SK-N-SH (cell line): ENCODE data around the gene GDA. TPM values are rescaled to one million over a fixed set of nuclear protein-coding genes. Genes with fewer than 3 reads are reported as not detected.

Source experiments
- CTCF ChIA-PET: fragments of 300-600, 350-600 bp; formaldehyde crosslinking; extraction: SDS; loops from one replicate; lab custom pipeline; 2021; lab: Yijun Ruan, JAX
- POLR2A ChIA-PET: fragments of 350-600 bp; sonication (Branson Sonifier 250); formaldehyde crosslinking; extraction: SDS; loops from one replicate; lab custom pipeline; 2020; ENCODE audit warnings: antibody characterized with exemption, inconsistent platforms; lab: Yijun Ruan, JAX
- DNase-seq: peaks from one replicate; pipeline ENCODE4 v3.0.0; 2012
- H2AFZ ChIP-seq: fragments of 200-600 bp; sonication (generic); 2 replicates; pipeline ENCODE4 v1.8.1; 2016; ENCODE audit warnings: antibody characterized with exemption, mild to moderate bottlenecking, low read depth
- H3F3A ChIP-seq: fragments of 200-600 bp; sonication (generic); replicated peaks from 2 replicates; pipeline ENCODE3; 2016; ENCODE audit warnings: antibody characterized with exemption, mild to moderate bottlenecking; ENCODE audit not compliant: insufficient read depth
- H3K27ac ChIP-seq, 2 experiments: fragments of 200-500 bp in 1 of 2; fragments of 200-600 bp in 1 of 2; sonication (Bioruptor generic) in 1 of 2; sonication (generic), shearing (Covaris generic) in 1 of 2; 2 replicates each; pipeline versions ENCODE4 v1.5.1 to v1.6.1; 2014 to 2016; ENCODE audit warnings: low read depth in 2 of 2, inconsistent platforms in 1 of 2, low read length in 1 of 2, mild to moderate bottlenecking in 1 of 2, mixed read lengths in 1 of 2
- H3K27me3 ChIP-seq: fragments of 200-600 bp; sonication (generic), shearing (Covaris generic); 2 replicates; pipeline ENCODE4 v1.6.1; 2016; ENCODE audit warnings: mixed run types; ENCODE audit not compliant: insufficient read depth
- H3K36me3 ChIP-seq, 2 experiments: fragments of 200-500 bp in 1 of 2; fragments of 200-600 bp in 1 of 2; sonication (Bioruptor generic) in 1 of 2; sonication (generic) in 1 of 2; replicated peaks in 1 of 2; 2 replicates each; pipeline versions ENCODE3 to v1.5.1; 2014 to 2016; ENCODE audit warnings: low read length in 1 of 2, mild to moderate bottlenecking in 1 of 2; ENCODE audit not compliant: insufficient read depth in 2 of 2, control insufficient read depth in 1 of 2
- H3K4me1 ChIP-seq, 2 experiments: fragments of 200-500 bp in 1 of 2; fragments of 200-600 bp in 1 of 2; sonication (Bioruptor generic) in 1 of 2; sonication (generic), shearing (Covaris generic) in 1 of 2; 2 replicates each; pipeline versions ENCODE4 v1.5.1 to v1.6.1; 2014 to 2016; ENCODE audit warnings: low read depth in 1 of 2, low read length in 1 of 2, mixed run types in 1 of 2; ENCODE audit not compliant: insufficient read depth in 2 of 2, control insufficient read depth in 1 of 2
- H3K4me2 ChIP-seq: fragments of 200-600 bp; sonication (generic), shearing (Covaris generic); 2 replicates; pipeline ENCODE4 v1.6.1; 2017; ENCODE audit warnings: mixed run types
- H3K4me3 ChIP-seq, 2 experiments: fragments of 200-500 bp in 1 of 2; fragments of 200-600 bp in 1 of 2; sonication (Bioruptor generic) in 1 of 2; sonication (generic), shearing (Covaris generic) in 1 of 2; 2 replicates each; pipeline versions ENCODE4 v1.5.1 to v1.8.1; 2014 to 2016; ENCODE audit warnings: low read depth in 2 of 2, inconsistent platforms in 1 of 2, low read length in 1 of 2, mild to moderate bottlenecking in 1 of 2, mixed read lengths in 1 of 2, moderate library complexity in 1 of 2
- H3K79me2 ChIP-seq: fragments of 200-600 bp; sonication (generic); 2 replicates; pipeline ENCODE4 v1.8.1; 2017; ENCODE audit warnings: mild to moderate bottlenecking; ENCODE audit not compliant: insufficient read depth
- H3K9ac ChIP-seq: fragments of 200-600 bp; sonication (generic); 2 replicates; pipeline ENCODE4 v1.6.1; 2017; ENCODE audit warnings: mixed run types
- H3K9me2 ChIP-seq: fragments of 200-600 bp; sonication (generic); 2 replicates; pipeline ENCODE4 v1.6.1; 2017; ENCODE audit warnings: mixed run types
- H3K9me3 ChIP-seq: fragments of 200-600 bp; sonication (generic); 2 replicates; pipeline ENCODE4 v1.6.1; 2017; ENCODE audit warnings: mixed run types, mild to moderate bottlenecking, moderate library complexity
- H4K20me1 ChIP-seq: fragments of 200-600 bp; sonication (generic); 2 replicates; pipeline ENCODE4 v1.6.1; 2017; ENCODE audit warnings: mild to moderate bottlenecking, mixed run types; ENCODE audit not compliant: insufficient read depth
- CHD2 ChIP-seq: fragments of 150-350 bp; IDR thresholded peaks from 2 replicates; pipeline ENCODE4 v1.6.1; 2018; ENCODE audit warnings: low read length; ENCODE audit not compliant: partially characterized antibody
- CTCF ChIP-seq: fragments of 200-600 bp; sonication (generic); IDR thresholded peaks from 2 replicates; pipeline ENCODE4 v1.6.1; 2017; ENCODE audit warnings: antibody characterized with exemption, mild to moderate bottlenecking, moderate library complexity
- EZH2phosphoT487 ChIP-seq: fragments of 200-600 bp; sonication (generic); IDR thresholded peaks from 2 replicates; pipeline ENCODE4 v1.6.1; 2017; ENCODE audit warnings: low read depth, mixed run types, mild to moderate bottlenecking, antibody characterized with exemption, moderate library complexity, borderline replicate concordance
- FOXJ3 ChIP-seq: sonication (generic); formaldehyde crosslinking; IDR thresholded peaks from 2 replicates; pipeline ENCODE4 v1.5.1; 2020; ENCODE audit warnings: mild to moderate bottlenecking, missing genetic modification reagents
- FOXM1 ChIP-seq: IDR thresholded peaks from 2 replicates; pipeline ENCODE4 v1.4.0; 2012; ENCODE audit warnings: low read depth, mild to moderate bottlenecking
- GATA2 ChIP-seq: sonication (generic); formaldehyde crosslinking; IDR thresholded peaks from 2 replicates; pipeline ENCODE4 v1.5.0; 2020; ENCODE audit warnings: mild to moderate bottlenecking, missing genetic modification reagents
- JUND ChIP-seq: IDR thresholded peaks from 2 replicates; pipeline ENCODE4 v1.4.0; 2012
- MXI1 ChIP-seq: IDR thresholded peaks from 2 replicates; pipeline ENCODE4 v1.6.1; 2012; ENCODE audit warnings: mild to moderate bottlenecking, low read depth, low read length, improper control_type of control experiment
- NFIC ChIP-seq: IDR thresholded peaks from 2 replicates; pipeline ENCODE4 v1.4.0; 2012; ENCODE audit warnings: borderline replicate concordance
- NRF1 ChIP-seq: IDR thresholded peaks from 2 replicates; pipeline ENCODE4 v1.6.1; 2012; ENCODE audit warnings: low read depth, mild to moderate bottlenecking, low read length
- POLR2AphosphoS5 ChIP-seq: IDR thresholded peaks from 2 replicates; pipeline ENCODE4 v1.6.1; 2012; ENCODE audit warnings: low read depth, low read length
- RAD21 ChIP-seq: IDR thresholded peaks from 2 replicates; pipeline ENCODE4 v1.6.1; 2012; ENCODE audit warnings: mild to moderate bottlenecking, low read length
- RCOR1 ChIP-seq: fragments of 150-350 bp; IDR thresholded peaks from 2 replicates; pipeline ENCODE4 v1.6.1; 2017; ENCODE audit warnings: antibody characterized with exemption, low read length
- RXRA ChIP-seq: IDR thresholded peaks from 2 replicates; pipeline ENCODE4 v1.4.0; 2012; ENCODE audit warnings: low read depth, mild to moderate bottlenecking, borderline replicate concordance
- SMC3 ChIP-seq: IDR thresholded peaks from 2 replicates; pipeline ENCODE4 v1.6.1; 2012; ENCODE audit warnings: low read depth, low read length, improper control_type of control experiment
- TEAD4 ChIP-seq: IDR thresholded peaks from 2 replicates; pipeline ENCODE4 v1.4.0; 2012; ENCODE audit warnings: mild to moderate bottlenecking, borderline replicate concordance; ENCODE audit not compliant: insufficient read depth
- USF2 ChIP-seq: fragments of 150-350 bp; IDR thresholded peaks from 2 replicates; pipeline ENCODE4 v1.6.1; 2017; ENCODE audit warnings: antibody characterized with exemption, low read length, low read depth, borderline replicate concordance
- YY1 ChIP-seq: IDR thresholded peaks from 2 replicates; pipeline ENCODE4 v1.4.0; 2012; ENCODE audit warnings: low read depth, mild to moderate bottlenecking
- WGBS: methylation state at CpG from one replicate; pipeline ENCODE4 v1.1.6; 2017; ENCODE audit warnings: low lambda C conversion rate; 5-methylcytosine and 5-hydroxymethylcytosine counted together
- polyA plus RNA-seq, 3 experiments: library from polyadenylated mRNA; depleted of rRNA; stranded (reverse); fragments of >200 nt; gene quantifications; 2 replicates each; pipeline ENCODE4 v1.2.3, GENCODE V29; 2012
- TF ChIP-seq, protein P1 (sequence below): IDR thresholded peaks from 2 replicates; pipeline ENCODE4 v1.4.0; 2012; ENCODE audit warnings: low read depth, borderline replicate concordance
- TF ChIP-seq, protein P2 (sequence below): IDR thresholded peaks from 2 replicates; pipeline ENCODE4 v1.4.0; 2012; ENCODE audit warnings: low read depth

Gene GDA
- polyA plus RNA-seq, 1 of the 3 experiments (the other 2 are of a cell fraction) = not detected

DNA sequence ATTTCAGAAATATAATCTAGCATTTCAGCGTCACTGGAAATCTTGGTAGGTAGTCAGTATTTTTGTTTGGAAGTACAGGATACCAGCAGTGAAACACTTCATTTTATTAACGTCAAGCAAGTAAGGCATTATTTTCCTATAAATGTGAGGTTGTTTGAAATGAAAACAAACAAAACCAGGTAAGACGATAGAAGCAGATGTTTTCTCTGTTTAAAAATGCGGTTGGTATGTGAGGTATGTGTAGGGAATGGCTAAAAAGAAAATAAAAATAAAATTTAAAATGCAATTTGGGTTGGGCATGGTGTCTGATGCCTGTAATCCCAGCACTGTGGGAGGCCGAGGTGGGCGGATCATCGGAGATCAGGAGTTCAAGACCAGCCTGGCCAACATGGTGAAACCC lies 16.1 kb downstream of the GDA start:
- CTCF ChIA-PET = no interaction called here
- TF ChIP-seq, protein P1, sequence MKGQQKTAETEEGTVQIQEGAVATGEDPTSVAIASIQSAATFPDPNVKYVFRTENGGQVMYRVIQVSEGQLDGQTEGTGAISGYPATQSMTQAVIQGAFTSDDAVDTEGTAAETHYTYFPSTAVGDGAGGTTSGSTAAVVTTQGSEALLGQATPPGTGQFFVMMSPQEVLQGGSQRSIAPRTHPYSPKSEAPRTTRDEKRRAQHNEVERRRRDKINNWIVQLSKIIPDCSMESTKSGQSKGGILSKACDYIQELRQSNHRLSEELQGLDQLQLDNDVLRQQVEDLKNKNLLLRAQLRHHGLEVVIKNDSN = no peak
- no peak for TF ChIP-seq MXI1
- no peak for TF ChIP-seq GATA2 (CRISPR knock-in tag)
- TF ChIP-seq USF2 = no peak
- TF ChIP-seq FOXM1 = no peak
- no peak for TF ChIP-seq RXRA
- TF ChIP-seq, protein P2, sequence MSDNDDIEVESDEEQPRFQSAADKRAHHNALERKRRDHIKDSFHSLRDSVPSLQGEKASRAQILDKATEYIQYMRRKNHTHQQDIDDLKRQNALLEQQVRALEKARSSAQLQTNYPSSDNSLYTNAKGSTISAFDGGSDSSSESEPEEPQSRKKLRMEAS = no peak
- TF ChIP-seq RCOR1 = no peak
- TF ChIP-seq CTCF = no peak
- no peak for TF ChIP-seq POLR2AphosphoS5
- TF ChIP-seq SMC3 = no peak
- TF ChIP-seq NFIC = no peak
- no peak for TF ChIP-seq FOXJ3 (CRISPR knock-in tag)
- Histone ChIP-seq H3K27me3 (no peaks in the 10 kb centered on the region; the same call in 1 of the 2 replicates), H3K79me2 (no peaks in the 10 kb centered on the region), H3K4me3 (no peak overlapping the region), H3K36me3 (no peaks in the 10 kb centered on the region), H3K4me2 (no peak overlapping the region), H4K20me1 (no peaks in the 10 kb centered on the region), H3K9ac (no peak overlapping the region), H2AFZ (no peak overlapping the region), H3K9me2 (no peaks in the 10 kb centered on the region), H3K9me3 (no peaks in the 10 kb centered on the region), H3K27ac (no peak overlapping the region), H3F3A (no peaks in the 10 kb centered on the region), H3K4me1 (no peaks in the 10 kb centered on the region)
- DNase-seq = no peak
- POLR2A ChIA-PET = no interaction called here
- WGBS = 10% methylated on average over 7 of the region's 7 CpGs

DNA sequence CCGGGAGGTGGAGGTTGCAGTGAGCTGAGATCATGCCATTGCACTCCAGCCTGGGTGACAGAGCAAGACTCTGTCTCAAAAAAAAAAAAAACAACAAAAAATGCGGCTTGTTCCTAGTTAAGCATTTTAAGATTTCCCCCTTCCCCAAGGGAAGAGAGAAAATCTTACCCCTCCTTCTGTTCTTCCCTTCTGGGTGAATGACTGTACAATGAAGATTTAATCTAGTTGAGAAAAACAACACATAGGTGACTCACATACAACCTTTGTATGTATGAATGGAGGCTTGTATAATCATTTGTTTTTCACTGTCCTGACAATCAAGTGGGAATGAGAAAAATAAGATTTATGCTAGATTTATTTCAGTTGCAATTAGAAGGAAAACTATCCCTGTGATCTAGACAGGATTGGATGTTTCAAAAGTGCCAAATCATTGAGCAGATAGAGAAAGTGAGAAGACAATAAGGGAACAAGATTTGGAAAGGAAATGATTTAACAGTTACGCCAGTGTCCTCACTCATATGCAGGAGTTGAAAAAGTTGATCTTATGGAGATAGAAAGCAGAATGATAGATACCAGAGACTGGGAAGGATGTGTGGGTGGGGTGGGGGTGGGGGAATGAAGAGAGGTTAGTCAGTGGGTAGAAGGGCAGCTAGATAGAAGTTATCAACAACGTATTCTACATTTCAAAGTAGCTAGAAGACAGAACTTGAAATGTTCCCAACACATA lies 16.7 kb downstream of the GDA start:
- Histone ChIP-seq H3F3A (no peaks in the 10 kb centered on the region), H3K79me2 (no peaks in the 10 kb centered on the region), H3K9me2 (no peaks in the 10 kb centered on the region), H3K9ac (no peak overlapping the region), H3K27me3 (no peaks in the 10 kb centered on the region; the same call in 1 of the 2 replicates), H3K27ac (no peak overlapping the region), H2AFZ (no peak overlapping the region), H3K9me3 (no peaks in the 10 kb centered on the region), H3K36me3 (no peaks in the 10 kb centered on the region), H3K4me2 (no peak overlapping the region), H3K4me3 (no peak overlapping the region), H3K4me1 (no peaks in the 10 kb centered on the region), H4K20me1 (no peaks in the 10 kb centered on the region)
- WGBS = 14% methylated on average over 4 of the region's 4 CpGs
- CTCF ChIA-PET = no interaction called here
- POLR2A ChIA-PET = no interaction called here
- no peak for DNase-seq
- TF ChIP-seq, protein P1 = no peak
- TF ChIP-seq JUND (no peak), NRF1 (no peak), YY1 (no peak), RAD21 (no peak), SMC3 (no peak), CHD2 (no peak), EZH2phosphoT487 (no peak), USF2 (no peak), TEAD4 (no peak)
